Neural cell (in vitro differentiated cells): Measurements from ENCODE around the gene TEDC1.

ENCODE experiments used
- CTCF ChIP-seq: fragments of 450-650 bp; IDR thresholded peaks from 2 replicates; pipeline ENCODE4 v1.5.1; 2014; ENCODE audit warnings: antibody characterized with exemption, mild to moderate bottlenecking, moderate library complexity; ENCODE audit not compliant: poor library complexity, severe bottlenecking
- EP300 ChIP-seq: fragments of 450-650 bp; conservative IDR thresholded peaks from 2 replicates; pipeline ENCODE4 v1.6.1; 2014; ENCODE audit warnings: antibody characterized with exemption, mild to moderate bottlenecking, moderate library complexity; ENCODE audit not compliant: poor library complexity, severe bottlenecking
- MXI1 ChIP-seq: fragments of 450-650 bp; conservative IDR thresholded peaks from 2 replicates; pipeline ENCODE4 v1.6.1; 2014; ENCODE audit warnings: antibody characterized with exemption, mild to moderate bottlenecking; ENCODE audit not compliant: poor library complexity, severe bottlenecking
- POLR2AphosphoS5 ChIP-seq: IDR thresholded peaks from 2 replicates; pipeline ENCODE4 v1.6.1; 2012

- no peak for TF ChIP-seq CTCF
- no peak for TF ChIP-seq POLR2AphosphoS5
- no peak for TF ChIP-seq MXI1
- no peak for TF ChIP-seq EP300
Measured at GRCh38 chr14:105471823-105472485, 19.1 kb upstream of the TEDC1 start.
